K562 (cell line): ENCODE data around the gene ETNK2. TPM values are rescaled to one million over a fixed set of nuclear protein-coding genes. Genes with fewer than 3 reads are reported as not detected.

Experiments
- ATAC-seq: fragments of 200-7000 bp; cut with Tn5 transposase; 3 replicates; pipeline ENCODE4 v1.9.1; 2020; ENCODE audit warnings: moderate library complexity
- BruUV-seq: library from RNA; stranded (reverse); fragments of 400-500 nt; replicated peaks from 2 replicates; lab custom pipeline; 2021; lab: Mats Ljungman, UMichigan
- CTCF ChIA-PET: fragments of 300-600 bp; formaldehyde crosslinking; extraction: SDS; loops from one replicate; lab custom pipeline; 2021; ENCODE audit warnings: low intra/inter-chr PET ratio; lab: Yijun Ruan, JAX
- POLR2A ChIA-PET: fragments of 300-600, 350-650 bp; sonication (Branson Sonifier 250); formaldehyde crosslinking; extraction: SDS; loops from one replicate; lab custom pipeline; 2021; ENCODE audit warnings: antibody characterized with exemption, inconsistent platforms; lab: Yijun Ruan, JAX
- DNase-seq, 4 experiments: peaks; one replicate each; pipeline versions ENCODE4 v3.0.0 to v3.0.0-alpha.2; 2011 to 2018; ENCODE audit warnings: low spot score in 3 of 4, mixed read lengths in 3 of 4; ENCODE audit errors: extremely low read depth in 1 of 4
- FAIRE-seq: peaks from 2 replicates; lab custom pipeline; 2011; peaks lifted over from hg19 to GRCh38; lab: Jason Lieb, UNC
- H2AFZ ChIP-seq: 2 replicates; pipeline ENCODE4 v1.6.0; 2011; ENCODE audit warnings: low read depth, low read length, control low read depth, inconsistent platforms
- H3K27ac ChIP-seq: fragments of 200-600 bp; 3 replicates; pipeline ENCODE4 v1.8.0; 2011; ENCODE audit warnings: low read depth, mild to moderate bottlenecking, control low read depth, inconsistent platforms, low read length, moderate library complexity, mixed read lengths; ENCODE audit errors: extremely low read depth
- H3K27me3 ChIP-seq, 2 experiments: fragments of 300-600 bp in 1 of 2; 2 replicates in 1 of 2; 3 replicates in 1 of 2; pipeline versions ENCODE4 v1.6.0 to v1.8.0; 2011; ENCODE audit warnings: inconsistent platforms in 2 of 2, low read length in 2 of 2, mild to moderate bottlenecking in 1 of 2, mixed read lengths in 1 of 2, moderate library complexity in 1 of 2; ENCODE audit not compliant: control insufficient read depth in 2 of 2, insufficient read depth in 2 of 2
- H3K36me3 ChIP-seq: fragments of 300-600 bp; 3 replicates; pipeline ENCODE4 v1.8.0; 2011; ENCODE audit warnings: mild to moderate bottlenecking, low read length, inconsistent platforms; ENCODE audit not compliant: control insufficient read depth, insufficient read depth
- H3K4me1 ChIP-seq, 2 experiments: fragments of 200-600 bp in 1 of 2; replicated peaks in 1 of 2; 2 replicates in 1 of 2; 3 replicates in 1 of 2; pipeline versions ENCODE4 v1.5.1 to v1.8.0; 2011; ENCODE audit warnings: inconsistent platforms in 2 of 2, low read length in 2 of 2, mild to moderate bottlenecking in 1 of 2, mixed read lengths in 1 of 2, moderate library complexity in 1 of 2; ENCODE audit not compliant: control insufficient read depth in 2 of 2, insufficient read depth in 2 of 2
- H3K4me2 ChIP-seq: 2 replicates; pipeline ENCODE4 v1.6.1; 2011; ENCODE audit warnings: low read length, control low read depth, inconsistent platforms, mixed read lengths; ENCODE audit not compliant: insufficient read depth
- H3K4me3 ChIP-seq: fragments of 200-600 bp; sonication (generic), shearing (Covaris generic); 2 replicates; pipeline ENCODE4 v1.5.1; 2016; ENCODE audit warnings: control low read depth, inconsistent platforms
- H3K79me2 ChIP-seq: fragments of 200-600 bp; 3 replicates; pipeline ENCODE4 v1.8.0; 2011; ENCODE audit warnings: low read length, inconsistent platforms; ENCODE audit not compliant: control insufficient read depth, insufficient read depth
- H3K9ac ChIP-seq, 2 experiments: 2 replicates each; pipeline versions ENCODE4 v1.6.0 to v1.6.1; 2011; ENCODE audit warnings: low read depth in 2 of 2, low read length in 2 of 2, control low read depth in 1 of 2, inconsistent platforms in 1 of 2, mild to moderate bottlenecking in 1 of 2, mixed read lengths in 1 of 2; ENCODE audit not compliant: insufficient read depth in 1 of 2
- H3K9me1 ChIP-seq: one replicate; pipeline ENCODE4 v1.6.0; 2011; ENCODE audit warnings: inconsistent platforms, mild to moderate bottlenecking, low read length, moderate library complexity; ENCODE audit not compliant: control insufficient read depth, insufficient read depth
- H3K9me3 ChIP-seq: replicated peaks from 2 replicates; pipeline ENCODE4 v1.5.1; 2011; ENCODE audit warnings: low read depth, low read length, inconsistent platforms; ENCODE audit not compliant: control insufficient read depth, insufficient read depth
- H4K20me1 ChIP-seq: replicated peaks from 2 replicates; pipeline ENCODE4 v1.6.1; 2011; ENCODE audit warnings: low read length, inconsistent platforms, mixed read lengths; ENCODE audit not compliant: control insufficient read depth, insufficient read depth
- ARID1B ChIP-seq: fragments of 450-650 bp; IDR thresholded peaks from 2 replicates; pipeline ENCODE4 v1.6.1; 2016; ENCODE audit warnings: antibody characterized with exemption, mild to moderate bottlenecking, inconsistent platforms
- CBFA2T3 ChIP-seq: fragments of 450-650 bp; IDR thresholded peaks from 2 replicates; pipeline ENCODE4 v1.6.1; 2017
- CBFB ChIP-seq: sonication (generic); formaldehyde crosslinking; IDR thresholded peaks from 2 replicates; pipeline ENCODE4 v1.4.0; 2020; ENCODE audit warnings: mild to moderate bottlenecking, missing genetic modification reagents
- CTBP1 ChIP-seq: fragments of 450-650 bp; IDR thresholded peaks from 2 replicates; pipeline ENCODE4 v1.6.1; 2016; ENCODE audit warnings: borderline replicate concordance
- FOXM1 ChIP-seq, 2 experiments: fragments of 450-650 bp in 1 of 2; sonication (generic) in 1 of 2; formaldehyde crosslinking in 1 of 2; IDR thresholded peaks; 2 replicates each; pipeline versions ENCODE4 v1.6.1 to v1.9.0; 2017 to 2022; ENCODE audit warnings: low read depth in 2 of 2, mild to moderate bottlenecking in 2 of 2, missing genetic modification reagents in 1 of 2, moderate library complexity in 1 of 2
- JUND ChIP-seq, 2 experiments: IDR thresholded peaks; 2 replicates in 1 of 2; 3 replicates in 1 of 2; pipeline ENCODE4 v1.6.1; 2011; ENCODE audit warnings: borderline replicate concordance in 2 of 2, low read depth in 2 of 2, low read length in 2 of 2, improper control_type of control experiment in 1 of 2, missing biosample characterization in 1 of 2, missing genetic modification characterization in 1 of 2, missing genetic modification reagents in 1 of 2
- KLF13 ChIP-seq: fragments of 450-650 bp; IDR thresholded peaks from 2 replicates; pipeline ENCODE4 v1.6.1; 2016; ENCODE audit warnings: missing genetic modification characterization, low read depth, mild to moderate bottlenecking, missing compliant biosample characterization, moderate library complexity, borderline replicate concordance
- MEIS2 ChIP-seq: fragments of 450-650 bp; IDR thresholded peaks from 2 replicates; pipeline ENCODE4 v1.6.1; 2014; ENCODE audit warnings: mild to moderate bottlenecking; ENCODE audit not compliant: partially characterized antibody
- RCOR1 ChIP-seq, 2 experiments: IDR thresholded peaks; 2 replicates each; pipeline ENCODE4 v1.6.1; 2012; ENCODE audit warnings: low read depth in 2 of 2, low read length in 2 of 2, borderline replicate concordance in 1 of 2, improper control_type of control experiment in 1 of 2
- SMAD1 ChIP-seq: fragments of 150-350 bp; IDR thresholded peaks from 2 replicates; pipeline ENCODE4 v1.6.1; 2014; ENCODE audit warnings: low read length, low read depth; ENCODE audit not compliant: partially characterized antibody
- SUPT5H ChIP-seq: fragments of 450-650 bp; IDR thresholded peaks from 2 replicates; pipeline ENCODE4 v1.6.1; 2016
- TBP ChIP-seq: optimal IDR thresholded peaks from 2 replicates; pipeline ENCODE3; 2011; ENCODE audit warnings: low read depth, low read length, improper control_type of control experiment
- THAP7 ChIP-seq: fragments of 250-450 bp; sonication (Bioruptor Pico); IDR thresholded peaks from 2 replicates; pipeline ENCODE4 v1.5.0; 2021
- WGBS: fragments of 100-300 bp; shearing (Covaris generic); methylation state at CpG from one replicate; pipeline ENCODE4 v1.1.6; 2016; ENCODE audit warnings: low coverage, mixed read lengths; ENCODE audit not compliant: insufficient coverage; ENCODE audit errors: missing lambda C conversion rate; 5-methylcytosine and 5-hydroxymethylcytosine counted together
- in situ Hi-C: fragments of 300-500 bp; cut with MboI; formaldehyde crosslinking; loops from 4 replicates; pipeline ENCODE4 v1.15.0; 2018; ENCODE audit warnings: inconsistent platforms, mixed read lengths
- intact Hi-C: fragments of 100-400 bp; cut with micrococcal nuclease; formaldehyde crosslinking; loops from 2 replicates; pipeline ENCODE4 v1.14.2; 2022
- polyA plus RNA-seq, 8 experiments: library from polyadenylated mRNA; depleted of rRNA in 4 of 8; stranded (reverse) in 5 of 8; unstranded in 3 of 8; fragments of >200 nt; fragmentation: Nextera tagmentation in 2 of 8; fragmentation: Illumina TruSeq in 1 of 8; extraction: Ambion mirVana in 2 of 8; extraction: Trizol in 1 of 8; gene quantifications; 2 replicates each; pipeline versions ENCODE4 v1.2.1 to v1.2.3, GENCODE V29; 2011 to 2014; ENCODE audit warnings: inconsistent platforms in 1 of 8, missing spikeins in 1 of 8
- total RNA-seq, 7 experiments: library from RNA; depleted of rRNA in 6 of 7; stranded (reverse); fragments of >200 nt in 6 of 7; fragmentation: Illumina TruSeq in 2 of 7; extraction: Trizol in 2 of 7; gene quantifications; 2 replicates each; pipeline versions ENCODE4 v1.2.1 to v1.2.3, GENCODE V29; 2011 to 2021; ENCODE audit warnings: low replicate concordance in 1 of 7
- TF ChIP-seq, protein P1 (sequence below): sonication (generic); formaldehyde crosslinking; IDR thresholded peaks from 2 replicates; pipeline ENCODE4 v1.8.0; 2023; ENCODE audit warnings: mild to moderate bottlenecking, missing genetic modification reagents

Gene ETNK2
- total and polyA plus RNA-seq, 9 of the 15 experiments (the other 6 are each of a cell fraction or from before 2014, with no cell fraction given): 0.03 to 0.38 (median 0.13) TPM; not detected in 4

GRCh38 chr1:204102029-204102611, 49.7 kb downstream of the ETNK2 start:
- BruUV-seq: no TSS peak
- CTCF ChIA-PET: no interaction called here
- Histone ChIP-seq H3K27ac (no peak overlapping the region), H3K9me3 (no peaks in the 10 kb centered on the region), H3K9ac (no peak overlapping the region), H3K9me1 (no peaks in the 10 kb centered on the region), H3K79me2 (no peaks in the 10 kb centered on the region), H3K4me1 (no peaks in the 10 kb centered on the region; a peak in 1 of 5 replicates), H3K4me2 (no peak overlapping the region), H2AFZ (no peak overlapping the region), H4K20me1 (no peaks in the 10 kb centered on the region), H3K27me3 (peaks cover 6 to 56% of the 10 kb centered on the region in 2 experiments; a peak in 4 of 5 replicates), H3K4me3 (no peak overlapping the region), H3K36me3 (no peaks in the 10 kb centered on the region)
- ATAC-seq (peak; percentile 56), FAIRE-seq (no peak), DNase-seq (peak in 1 of 4 experiments; percentile 15)
- 0% methylated on average over 13 of the region's 13 CpGs for WGBS
- in situ Hi-C loops (no loop called here), intact Hi-C loops (no loop called here)
- POLR2A ChIA-PET: interaction anchor here (0.6 to 0.8 kb wide), 2 partner anchors 15 to 682 kb away, joined by 3 to 5 read pairs; no protein-coding TSS in a partner anchor
- TF ChIP-seq, protein P1, sequence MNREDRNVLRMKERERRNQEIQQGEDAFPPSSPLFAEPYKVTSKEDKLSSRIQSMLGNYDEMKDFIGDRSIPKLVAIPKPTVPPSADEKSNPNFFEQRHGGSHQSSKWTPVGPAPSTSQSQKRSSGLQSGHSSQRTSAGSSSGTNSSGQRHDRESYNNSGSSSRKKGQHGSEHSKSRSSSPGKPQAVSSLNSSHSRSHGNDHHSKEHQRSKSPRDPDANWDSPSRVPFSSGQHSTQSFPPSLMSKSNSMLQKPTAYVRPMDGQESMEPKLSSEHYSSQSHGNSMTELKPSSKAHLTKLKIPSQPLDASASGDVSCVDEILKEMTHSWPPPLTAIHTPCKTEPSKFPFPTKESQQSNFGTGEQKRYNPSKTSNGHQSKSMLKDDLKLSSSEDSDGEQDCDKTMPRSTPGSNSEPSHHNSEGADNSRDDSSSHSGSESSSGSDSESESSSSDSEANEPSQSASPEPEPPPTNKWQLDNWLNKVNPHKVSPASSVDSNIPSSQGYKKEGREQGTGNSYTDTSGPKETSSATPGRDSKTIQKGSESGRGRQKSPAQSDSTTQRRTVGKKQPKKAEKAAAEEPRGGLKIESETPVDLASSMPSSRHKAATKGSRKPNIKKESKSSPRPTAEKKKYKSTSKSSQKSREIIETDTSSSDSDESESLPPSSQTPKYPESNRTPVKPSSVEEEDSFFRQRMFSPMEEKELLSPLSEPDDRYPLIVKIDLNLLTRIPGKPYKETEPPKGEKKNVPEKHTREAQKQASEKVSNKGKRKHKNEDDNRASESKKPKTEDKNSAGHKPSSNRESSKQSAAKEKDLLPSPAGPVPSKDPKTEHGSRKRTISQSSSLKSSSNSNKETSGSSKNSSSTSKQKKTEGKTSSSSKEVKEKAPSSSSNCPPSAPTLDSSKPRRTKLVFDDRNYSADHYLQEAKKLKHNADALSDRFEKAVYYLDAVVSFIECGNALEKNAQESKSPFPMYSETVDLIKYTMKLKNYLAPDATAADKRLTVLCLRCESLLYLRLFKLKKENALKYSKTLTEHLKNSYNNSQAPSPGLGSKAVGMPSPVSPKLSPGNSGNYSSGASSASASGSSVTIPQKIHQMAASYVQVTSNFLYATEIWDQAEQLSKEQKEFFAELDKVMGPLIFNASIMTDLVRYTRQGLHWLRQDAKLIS (CRISPR knock-in tag): no peak
- TF ChIP-seq RCOR1 (IDR thresholded peaks at IDR 0.05; ENCODE audit: borderline replicate concordance in 1 of 2, low read depth in 2 of 2, low read length in 2 of 2): no peak
- no peak for TF ChIP-seq KLF13 (tag)
- no peak for TF ChIP-seq CTBP1
- TF ChIP-seq ARID1B: peak; percentile 15; the same call in 1 of the 2 replicates
- no peak for TF ChIP-seq THAP7 (CRISPR knock-in tag)
- 0 out of 2 replicates have a peak, but pooled peaks have one; percentile 22 for TF ChIP-seq CBFB
- TF ChIP-seq CBFA2T3: peak; percentile 49
- TF ChIP-seq SUPT5H: no peak
- TF ChIP-seq FOXM1 (IDR thresholded peaks at IDR 0.05; ENCODE audit: low read depth): no peak
- TF ChIP-seq FOXM1 (CRISPR knock-in tag; IDR thresholded peaks at IDR 0.05; ENCODE audit: low read depth): no peak
- TF ChIP-seq SMAD1: no peak
- TF ChIP-seq TBP: no peak
- TF ChIP-seq JUND (IDR thresholded peaks at IDR 0.05; ENCODE audit: borderline replicate concordance, low read depth, low read length): no peak
- TF ChIP-seq JUND (tag; IDR thresholded peaks at IDR 0.05; ENCODE audit: borderline replicate concordance, low read depth, low read length): no peak
- TF ChIP-seq MEIS2: peak; percentile 53
